ENCODE measurements around the gene HAP1.

Gene HAP1

GRCh38 chr17:41691031-41691777, 43.2 kb downstream of the HAP1 start:
- Histone ChIP-seq H3K79me2 (ENCODE audit: low read length) (peaks cover 30% of the 10 kb centered on the region), H3K9me2 (replicated peaks; ENCODE audit: insufficient read depth, low read length) (no peaks in the 10 kb centered on the region), H3K9me3 (replicated peaks; ENCODE audit: insufficient read depth, low read length) (no peaks in the 10 kb centered on the region), H3K4me1 (ENCODE audit: low read length) (peaks cover 16% of the 10 kb centered on the region), H3K27me3 (replicated peaks; ENCODE audit: insufficient read depth, low read length) (no peaks in the 10 kb centered on the region), H3K9ac (ENCODE audit: low read length) (no peak overlapping the region), H4K20me1 (ENCODE audit: insufficient read depth, low read length) (peaks cover 24% of the 10 kb centered on the region), H3K36me3 (replicated peaks; ENCODE audit: insufficient read depth, low read length) (peaks cover 37% of the 10 kb centered on the region), H3K27ac (ENCODE audit: low read length) (no peak overlapping the region), H3K4me2 (ENCODE audit: low read depth, low read length) (no peak overlapping the region), H2AFZ (ENCODE audit: low read length) (no peak overlapping the region), H3K4me3 (ENCODE audit: low read length) (no peak overlapping the region), H3F3A (ENCODE audit: insufficient read depth, low read length) (peaks cover 67% of the 10 kb centered on the region)
- DNase-seq, result no peak
- no peak for TF ChIP-seq EZH2phosphoT487 (IDR thresholded peaks at IDR 0.05; ENCODE audit: low read length)
- TF ChIP-seq, protein P1, sequence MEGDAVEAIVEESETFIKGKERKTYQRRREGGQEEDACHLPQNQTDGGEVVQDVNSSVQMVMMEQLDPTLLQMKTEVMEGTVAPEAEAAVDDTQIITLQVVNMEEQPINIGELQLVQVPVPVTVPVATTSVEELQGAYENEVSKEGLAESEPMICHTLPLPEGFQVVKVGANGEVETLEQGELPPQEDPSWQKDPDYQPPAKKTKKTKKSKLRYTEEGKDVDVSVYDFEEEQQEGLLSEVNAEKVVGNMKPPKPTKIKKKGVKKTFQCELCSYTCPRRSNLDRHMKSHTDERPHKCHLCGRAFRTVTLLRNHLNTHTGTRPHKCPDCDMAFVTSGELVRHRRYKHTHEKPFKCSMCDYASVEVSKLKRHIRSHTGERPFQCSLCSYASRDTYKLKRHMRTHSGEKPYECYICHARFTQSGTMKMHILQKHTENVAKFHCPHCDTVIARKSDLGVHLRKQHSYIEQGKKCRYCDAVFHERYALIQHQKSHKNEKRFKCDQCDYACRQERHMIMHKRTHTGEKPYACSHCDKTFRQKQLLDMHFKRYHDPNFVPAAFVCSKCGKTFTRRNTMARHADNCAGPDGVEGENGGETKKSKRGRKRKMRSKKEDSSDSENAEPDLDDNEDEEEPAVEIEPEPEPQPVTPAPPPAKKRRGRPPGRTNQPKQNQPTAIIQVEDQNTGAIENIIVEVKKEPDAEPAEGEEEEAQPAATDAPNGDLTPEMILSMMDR (IDR thresholded peaks at IDR 0.05; ENCODE audit: low read length), result no peak
- TF ChIP-seq EZH2 (optimal IDR thresholded peaks at IDR 0.05; ENCODE audit: low read depth, low read length), result no peak

- peak overlapping the region; percentile 100; the same call in 1 of the 2 replicates for H3K9ac ChIP-seq (ENCODE audit: low read length)
- H3F3A ChIP-seq (ENCODE audit: insufficient read depth, low read length), result peaks cover 67% of the 10 kb centered on the region
- H3K4me3 ChIP-seq (ENCODE audit: low read length), result peak overlapping the region; percentile 100
- no peak for DNase-seq
- peaks cover 12% of the 10 kb centered on the region for H3K4me1 ChIP-seq (ENCODE audit: low read length)
- H3K9me3 ChIP-seq (replicated peaks; ENCODE audit: insufficient read depth, low read length), result no peaks in the 10 kb centered on the region
- TF ChIP-seq EZH2phosphoT487 (IDR thresholded peaks at IDR 0.05; ENCODE audit: low read length), result no peak
- TF ChIP-seq, protein P1 (IDR thresholded peaks at IDR 0.05; ENCODE audit: low read length), result no peak
- no peaks in the 10 kb centered on the region for H3K9me2 ChIP-seq (replicated peaks; ENCODE audit: insufficient read depth, low read length)
- no peaks in the 10 kb centered on the region for H3K27me3 ChIP-seq (replicated peaks; ENCODE audit: insufficient read depth, low read length)
- peaks cover 24% of the 10 kb centered on the region for H4K20me1 ChIP-seq (ENCODE audit: insufficient read depth, low read length)
- peaks cover 37% of the 10 kb centered on the region for H3K36me3 ChIP-seq (replicated peaks; ENCODE audit: insufficient read depth, low read length)
- H3K27ac ChIP-seq (ENCODE audit: low read length), result peak overlapping the region; percentile 99; the same call in 1 of the 2 replicates
- no peak overlapping the region for H2AFZ ChIP-seq (ENCODE audit: low read length)
- peak overlapping the region; percentile 68; the same call in 1 of the 2 replicates for H3K4me2 ChIP-seq (ENCODE audit: low read depth, low read length)
- H3K79me2 ChIP-seq (ENCODE audit: low read length), result peaks cover 30% of the 10 kb centered on the region
These were observed 43.9 kb downstream of the HAP1 start for GRCh38 chr17:41690497-41690896.

DNA sequence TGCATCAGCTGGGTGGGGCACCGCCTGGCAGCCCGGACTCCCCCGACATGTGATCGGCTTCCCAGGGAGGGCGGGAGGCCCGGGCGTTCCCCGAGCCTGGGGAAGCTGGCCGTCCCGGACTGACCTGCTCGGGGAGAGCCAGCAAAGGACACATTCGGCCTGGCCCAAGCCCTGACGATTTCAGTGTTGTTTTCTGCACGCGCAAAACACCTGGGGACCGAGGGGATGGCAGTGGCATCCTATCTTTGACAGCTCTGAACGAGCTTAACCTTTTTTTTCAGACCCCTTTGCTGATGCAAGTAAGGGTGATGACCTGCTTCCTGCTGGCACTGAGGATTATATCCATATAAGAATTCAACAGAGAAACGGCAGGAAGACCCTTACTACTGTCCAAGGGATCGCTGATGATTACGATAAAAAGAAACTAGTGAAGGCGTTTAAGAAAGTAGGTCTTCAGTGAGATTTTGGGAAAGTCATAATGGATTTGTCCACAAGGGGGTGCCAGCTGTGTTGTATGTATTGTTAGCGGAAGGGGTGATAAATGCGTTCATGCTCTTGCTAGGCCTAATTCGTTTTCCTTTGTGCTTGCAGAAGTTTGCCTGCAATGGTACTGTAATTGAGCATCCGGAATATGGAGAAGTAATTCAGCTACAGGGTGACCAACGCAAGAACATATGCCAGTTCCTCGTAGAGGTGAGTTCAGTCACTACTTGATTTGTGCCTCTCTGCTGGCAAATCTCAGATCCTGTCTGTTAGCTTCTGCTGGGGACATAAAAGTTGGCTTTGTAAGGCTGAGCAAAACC, 44.7 kb downstream of the HAP1 start:
- peak overlapping the region; percentile 99 for H3K27ac ChIP-seq (ENCODE audit: low read length)
- peaks cover 61% of the 10 kb centered on the region for H3F3A ChIP-seq (ENCODE audit: insufficient read depth, low read length)

More for the DNA sequence above, 44.7 kb downstream of the HAP1 start:
- H3K4me1 ChIP-seq (ENCODE audit: low read length), result peaks cover 12% of the 10 kb centered on the region
- peak overlapping the region; percentile 68 for H3K4me2 ChIP-seq (ENCODE audit: low read depth, low read length)
- H3K9ac ChIP-seq (ENCODE audit: low read length), result peak overlapping the region; percentile 100
- no peaks in the 10 kb centered on the region for H3K27me3 ChIP-seq (replicated peaks; ENCODE audit: insufficient read depth, low read length)
- no peaks in the 10 kb centered on the region for H3K9me2 ChIP-seq (replicated peaks; ENCODE audit: insufficient read depth, low read length)
- H2AFZ ChIP-seq (ENCODE audit: low read length), result no peak overlapping the region
- H3K79me2 ChIP-seq (ENCODE audit: low read length), result peaks cover 30% of the 10 kb centered on the region
- H4K20me1 ChIP-seq (ENCODE audit: insufficient read depth, low read length), result peaks cover 24% of the 10 kb centered on the region
- peak; percentile 74 for DNase-seq
- H3K9me3 ChIP-seq (replicated peaks; ENCODE audit: insufficient read depth, low read length), result no peaks in the 10 kb centered on the region
- TF ChIP-seq EZH2phosphoT487 (IDR thresholded peaks at IDR 0.05; ENCODE audit: low read length), result no peak
- TF ChIP-seq, protein P1 (IDR thresholded peaks at IDR 0.05; ENCODE audit: low read length), result peak; percentile 74
- peak overlapping the region; percentile 100 for H3K4me3 ChIP-seq (ENCODE audit: low read length)
- H3K36me3 ChIP-seq (replicated peaks; ENCODE audit: insufficient read depth, low read length), result peaks cover 37% of the 10 kb centered on the region
